GDM1 (cell line): ENCODE data around the gene PHETA1.

ENCODE experiments used
- DNase-seq: peaks from one replicate; lab custom pipeline; 2025; lab: John Stamatoyannopoulos, UW

PHETA1 gene

DNA sequence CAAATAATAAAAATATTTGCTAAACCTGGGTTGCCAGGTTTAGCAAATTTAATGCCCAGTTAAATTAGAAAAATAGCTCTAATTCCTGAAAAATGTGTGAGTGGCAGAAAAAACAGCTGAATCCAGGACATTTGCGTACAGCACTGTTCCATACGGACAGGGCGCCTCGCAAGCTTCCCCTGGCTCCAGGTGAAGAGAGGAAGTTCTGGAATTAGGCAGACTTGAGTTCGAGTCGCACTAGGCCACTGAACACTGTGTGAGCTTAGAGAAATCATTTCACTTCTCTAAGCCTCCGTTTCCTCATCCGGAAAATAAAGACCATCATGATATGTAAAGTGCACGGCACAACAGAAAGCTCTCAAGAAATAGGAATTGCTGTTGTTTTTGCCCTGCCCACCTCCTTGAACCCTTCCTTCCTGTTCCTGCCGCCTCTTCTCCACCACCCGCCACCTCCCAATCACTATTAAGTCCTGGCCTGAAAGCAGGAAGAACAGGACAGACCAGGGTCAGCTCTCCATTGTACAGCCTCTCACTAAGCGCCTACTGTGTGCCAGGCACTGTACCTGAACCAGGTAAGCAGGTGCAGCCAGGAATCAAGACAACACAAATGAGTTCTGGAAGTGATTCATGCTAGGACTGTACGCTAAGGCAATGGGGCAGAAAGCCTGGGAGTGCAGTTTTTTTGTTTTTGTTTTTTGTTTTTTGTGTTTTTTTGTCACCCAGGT lies 763 bp upstream of the PHETA1 start:
- DNase-seq = no peak

DNA sequence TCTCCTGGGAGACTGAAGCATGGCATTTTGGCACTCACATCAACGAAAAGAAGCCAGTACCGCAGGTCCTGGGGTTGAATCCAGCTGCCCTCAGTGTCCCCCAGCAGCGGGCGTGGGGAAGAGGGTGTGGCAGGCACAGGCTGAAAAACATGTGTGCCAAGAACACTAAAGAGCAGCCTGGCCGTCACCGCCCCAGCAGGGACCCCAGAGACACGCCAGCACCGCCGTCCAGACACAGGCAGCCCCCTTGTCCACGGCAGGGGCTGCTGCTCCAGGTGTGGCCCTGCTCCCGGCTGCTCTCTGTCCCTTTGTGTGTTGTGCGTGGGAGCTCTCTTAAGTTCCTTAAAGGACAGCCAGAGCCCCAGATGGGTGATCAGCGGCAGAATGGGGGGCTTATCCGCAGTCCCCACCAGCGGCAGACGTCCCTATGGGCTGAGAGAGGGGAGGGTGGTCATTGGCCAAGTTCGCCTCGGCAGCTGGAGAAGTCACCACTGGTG lies 556 bp downstream of the PHETA1 start:
- no peak for DNase-seq

- no peak for DNase-seq
Measured at GRCh38 chr12:111367661-111368221, 1.2 kb downstream of the PHETA1 start.

DNA sequence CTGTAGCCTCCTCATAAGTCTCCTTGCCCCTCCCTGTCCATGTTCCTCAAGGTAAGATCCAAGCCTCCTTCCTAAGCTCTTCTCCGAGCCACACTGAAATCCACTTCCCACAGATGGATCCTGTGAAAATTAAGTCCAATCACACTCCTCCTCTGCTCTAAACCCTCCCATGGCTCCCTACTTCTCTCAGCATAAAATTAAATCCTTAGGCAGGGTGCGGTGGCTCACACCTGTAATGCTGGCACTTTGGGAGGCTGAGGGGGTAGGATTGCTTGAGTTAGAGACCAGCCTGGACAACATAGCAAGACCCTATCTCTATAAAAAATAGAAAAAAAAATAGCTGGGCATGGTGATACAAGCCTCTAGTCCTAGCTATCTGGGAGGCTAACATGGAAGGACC lies 2.3 kb downstream of the PHETA1 start:
- DNase-seq = no peak

DNA sequence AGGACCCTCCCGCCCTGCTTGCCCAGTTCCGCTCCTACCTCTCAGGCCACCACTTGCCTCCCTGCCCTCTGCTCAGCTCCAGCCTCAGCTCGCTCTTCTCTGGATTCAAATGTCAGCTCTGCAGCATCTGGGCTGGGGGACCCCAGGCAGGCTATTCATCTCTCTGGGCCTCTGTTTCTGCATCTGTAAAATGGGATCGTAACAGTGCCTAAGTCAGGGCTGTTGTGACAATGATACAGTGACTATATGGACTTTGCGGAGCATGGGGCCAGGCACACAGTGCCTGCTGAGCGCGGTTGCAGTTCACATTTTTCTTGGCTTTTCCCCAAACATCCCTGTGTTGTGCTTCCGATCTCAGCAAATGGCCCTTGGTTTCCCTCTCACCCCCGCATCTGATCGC lies 2.8 kb downstream of the PHETA1 start:
- DNase-seq = no peak

DNA sequence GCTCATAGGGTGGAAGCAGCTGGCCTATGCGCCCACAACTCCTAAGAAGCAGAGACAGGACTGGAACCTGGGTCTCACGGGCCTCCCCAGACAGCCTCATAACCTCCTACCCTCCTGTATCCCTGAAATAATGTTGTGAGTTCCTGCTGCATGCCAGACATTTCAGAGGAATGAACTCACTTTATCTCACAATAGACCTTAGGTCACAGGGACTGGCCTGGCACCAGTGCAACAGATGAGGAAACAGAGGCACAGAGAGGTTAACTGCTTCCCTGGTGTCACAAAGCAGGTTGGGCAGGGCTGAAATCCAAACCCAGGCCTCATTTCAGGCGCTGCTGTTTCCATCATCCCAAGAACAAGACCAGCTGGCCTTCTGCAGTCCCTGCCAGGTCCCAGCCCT lies 5.3 kb downstream of the PHETA1 start:
- DNase-seq = no peak

DNA sequence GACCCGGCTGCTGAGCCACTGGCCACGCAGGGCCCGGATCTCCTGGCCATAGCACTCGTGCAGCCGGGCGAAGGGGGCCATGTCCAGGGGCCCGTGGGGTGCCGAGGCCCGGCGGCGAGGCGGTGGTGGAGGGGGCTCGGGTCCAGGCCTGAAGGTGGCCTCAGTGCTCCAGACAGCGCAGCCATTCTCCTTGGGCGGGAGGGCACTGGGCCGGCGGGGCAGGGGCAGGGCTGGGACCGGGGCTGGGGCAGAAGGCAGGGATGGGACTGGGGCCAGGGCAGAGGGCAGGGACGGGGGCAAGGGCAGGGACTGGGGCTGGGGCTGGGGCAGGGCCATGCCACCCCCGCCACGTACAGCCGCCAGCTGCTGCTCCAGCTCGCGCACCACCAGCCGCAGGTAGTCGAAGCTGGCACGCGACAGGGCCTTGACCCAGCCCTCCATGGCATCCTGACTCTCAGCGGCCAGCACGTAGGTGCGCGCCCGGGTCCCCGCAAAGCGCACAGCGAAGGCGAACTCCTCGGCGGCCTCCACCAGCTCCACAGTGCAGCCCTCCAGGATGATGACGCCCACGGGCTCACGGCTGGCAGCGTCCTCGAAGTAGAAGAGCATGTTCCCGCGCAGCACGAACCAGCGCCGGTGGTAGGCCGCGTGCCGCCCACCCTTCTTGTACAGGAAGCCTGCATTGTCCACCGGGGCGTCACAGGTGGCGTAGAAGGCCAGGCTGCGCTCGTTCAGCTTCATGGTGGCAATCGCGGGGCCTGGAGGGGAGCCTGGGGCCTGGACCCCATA lies 6.0 kb downstream of the PHETA1 start:
- no peak for DNase-seq

DNA sequence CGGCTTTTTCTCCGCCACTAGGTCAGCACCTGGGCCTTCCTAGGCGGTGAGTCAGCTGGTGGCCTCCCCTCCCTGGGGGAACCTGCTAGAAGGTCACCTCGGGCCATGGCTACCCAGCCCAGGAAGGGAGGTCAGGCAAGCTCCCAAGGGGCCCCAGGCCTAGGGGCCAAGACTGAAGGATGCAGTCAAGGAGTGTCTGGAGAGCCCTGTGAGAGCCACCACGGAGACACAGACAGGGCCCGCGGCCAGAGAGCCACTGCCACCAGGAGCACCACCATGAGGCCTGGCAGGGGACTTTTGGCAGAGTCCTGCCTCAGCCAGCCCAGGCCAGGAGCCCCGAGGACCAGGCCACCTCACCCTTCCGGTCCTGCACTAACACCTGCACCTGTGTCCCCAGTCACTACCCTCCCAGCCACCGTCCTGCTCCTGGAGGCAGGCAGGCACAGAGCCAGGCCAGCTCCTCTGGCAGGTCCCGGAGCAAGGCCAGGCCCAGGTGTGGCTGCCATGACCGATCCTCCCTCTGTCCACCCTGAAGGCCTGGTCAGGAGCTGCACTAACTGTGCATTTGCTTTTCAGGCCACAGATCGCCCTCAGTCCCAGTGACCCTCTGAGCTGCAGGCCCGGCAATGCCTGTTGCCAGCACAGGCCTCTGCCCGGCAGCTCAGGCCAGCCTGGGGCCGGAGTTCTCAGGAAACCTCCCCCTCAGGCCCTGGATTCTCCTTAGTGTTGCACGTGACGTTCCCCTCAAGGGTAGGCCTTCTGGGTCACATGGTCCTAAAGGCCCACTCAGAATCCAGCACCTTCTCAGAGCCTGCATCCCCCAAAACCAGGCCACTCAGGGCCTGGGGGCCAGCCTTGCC lies 6.9 kb downstream of the PHETA1 start:
- DNase-seq = no peak

- DNase-seq = no peak
Measured at GRCh38 chr12:111361073-111361716, 7.7 kb downstream of the PHETA1 start.

GRCh38 chr12:111360325-111360930 lies 8.5 kb downstream of the PHETA1 start:
- DNase-seq = no peak

DNA sequence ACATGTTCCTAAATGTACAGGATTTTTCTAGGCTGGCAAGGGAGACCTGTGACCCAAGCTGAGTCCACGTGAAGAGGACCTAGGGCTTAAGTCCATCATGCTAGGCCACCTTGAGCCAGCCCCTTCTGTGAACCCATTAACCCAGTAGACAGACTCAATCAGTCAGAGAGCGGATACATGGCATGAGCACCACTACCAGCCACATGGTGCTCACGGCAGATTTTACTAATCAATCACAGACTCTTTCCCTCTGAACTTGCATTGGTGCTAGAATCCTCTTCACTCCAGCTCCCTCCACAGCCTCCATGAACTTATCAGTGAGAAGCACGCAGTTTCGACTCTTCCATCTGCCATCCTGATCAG lies 9.0 kb downstream of the PHETA1 start:
- no peak for DNase-seq

GRCh38 chr12:111359231-111359913 lies 9.5 kb downstream of the PHETA1 start:
- DNase-seq = peak; percentile 73

- no peak for DNase-seq
Measured at GRCh38 chr12:111355201-111355925, 13.5 kb downstream of the PHETA1 start.

- no peak for DNase-seq
Measured at GRCh38 chr12:111354511-111354910, 14.4 kb downstream of the PHETA1 start.

DNA sequence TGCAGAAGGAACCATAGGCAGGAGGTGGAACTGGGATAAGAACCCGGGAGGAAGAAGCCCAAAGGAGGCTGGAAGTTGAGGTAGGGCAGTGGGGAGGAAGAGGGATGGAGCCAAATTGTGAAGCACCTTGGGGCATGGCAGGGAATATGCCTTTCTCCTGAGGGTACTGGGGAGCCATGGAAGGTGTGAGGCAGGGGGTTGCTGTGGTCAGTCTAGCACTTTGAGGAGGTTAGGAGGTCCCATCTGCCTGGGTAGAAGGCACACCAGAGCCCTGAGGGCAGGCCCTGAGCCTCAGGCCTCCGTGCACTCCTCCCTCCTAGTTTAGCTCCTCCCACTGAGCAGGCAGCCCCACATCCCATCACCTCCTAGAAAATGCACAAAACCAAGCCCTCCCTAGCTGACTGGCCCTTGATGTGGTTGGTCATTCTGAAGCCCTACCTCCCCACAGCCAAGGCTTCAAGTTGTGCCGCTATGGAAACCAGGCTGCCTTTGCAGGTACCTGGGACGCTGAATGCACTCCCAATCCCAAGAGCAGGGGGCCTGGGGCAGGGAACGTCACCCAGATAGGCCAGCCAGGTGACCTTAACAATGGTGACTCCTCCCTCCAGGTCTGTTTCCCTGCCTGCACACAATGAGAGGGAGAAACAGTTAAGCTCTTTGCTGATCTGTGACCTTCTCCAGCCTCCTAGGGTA lies 15.1 kb downstream of the PHETA1 start:
- DNase-seq = no peak

DNA sequence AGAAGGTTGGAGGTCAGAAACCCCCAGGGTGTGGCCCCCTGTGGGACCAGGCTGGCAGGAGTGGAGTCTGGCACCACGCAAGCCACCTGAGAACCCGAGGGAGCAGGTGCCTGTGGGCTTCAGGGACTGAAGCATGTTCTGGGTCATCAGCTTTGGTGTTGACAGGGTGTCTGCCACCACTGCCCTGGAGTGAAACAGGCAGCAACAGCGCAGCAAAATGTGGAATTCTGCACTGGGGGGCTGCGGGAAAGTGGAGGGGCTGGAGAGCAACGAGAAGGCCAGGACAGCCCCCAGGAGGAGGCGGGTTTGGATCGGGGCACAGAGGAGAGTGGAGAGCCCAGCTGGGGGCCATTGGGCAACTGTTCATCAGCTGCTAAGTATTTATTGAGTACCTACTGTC lies 15.9 kb downstream of the PHETA1 start:
- DNase-seq = no peak

- no peak for DNase-seq
Measured at GRCh38 chr12:111352296-111352993, 16.4 kb downstream of the PHETA1 start.

DNA sequence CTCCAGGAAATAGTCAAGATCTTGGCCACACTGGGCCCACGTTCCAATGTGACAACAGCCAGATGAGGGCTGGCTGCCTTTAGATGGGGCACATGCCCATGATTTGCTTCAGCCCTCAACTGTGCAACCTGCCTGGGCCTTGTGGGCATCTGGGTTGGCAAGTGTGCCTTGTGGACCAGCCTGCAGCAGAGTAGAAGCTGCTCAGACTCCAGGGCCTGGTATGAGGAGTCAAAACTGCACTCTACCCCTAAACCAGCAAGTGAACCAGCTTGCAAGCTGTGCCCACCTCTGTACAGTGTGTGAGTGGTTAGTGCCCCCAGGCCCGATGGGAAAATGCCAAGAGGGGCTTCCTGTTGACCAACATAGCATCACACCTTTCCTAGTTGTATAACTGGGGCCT lies 17.9 kb downstream of the PHETA1 start:
- DNase-seq = no peak
